H1 (cell line): Measurements from ENCODE around the gene RAD23B. TPM values are rescaled to one million over a fixed set of nuclear protein-coding genes. Genes with fewer than 3 reads are reported as not detected.

Experiments
- JUN ChIP-seq: IDR thresholded peaks from 2 replicates; pipeline ENCODE4 v1.6.1; 2011; ENCODE audit warnings: low read depth, mild to moderate bottlenecking, improper control_type of control experiment, low read length
- PHF8 ChIP-seq: fragments of 200-600 bp; sonication (generic); conservative IDR thresholded peaks from 2 replicates; pipeline ENCODE4 v1.7.1; 2012; ENCODE audit warnings: low read depth, mild to moderate bottlenecking, inconsistent platforms, low read length, moderate library complexity
- SP2 ChIP-seq: IDR thresholded peaks from 2 replicates; pipeline ENCODE4 v1.6.1; 2012; ENCODE audit warnings: mild to moderate bottlenecking, low read length, inconsistent platforms
- TBP ChIP-seq: IDR thresholded peaks from 2 replicates; pipeline ENCODE4 v1.6.1; 2011; ENCODE audit warnings: low read depth, low read length, improper control_type of control experiment
- USF2 ChIP-seq: IDR thresholded peaks from 2 replicates; pipeline ENCODE4 v1.6.1; 2011; ENCODE audit warnings: low read length, improper control_type of control experiment
- polyA plus RNA-seq, 7 experiments: library from polyadenylated mRNA; depleted of rRNA in 3 of 7; stranded (reverse) in 5 of 7; unstranded in 2 of 7; fragments of >200 nt in 5 of 7; fragments of 200-250 nt in 2 of 7; gene quantifications; 1 replicate in 5 of 7; 2 replicates in 1 of 7; 4 replicates in 1 of 7; pipeline versions ENCODE4 v1.2.1 to v1.2.3, GENCODE V29; 2011 to 2013; ENCODE audit warnings: missing spikeins in 2 of 7, mixed read lengths in 2 of 7
- total RNA-seq: library from RNA; stranded (reverse); fragmentation: NEBNext Ultra II Directional; extraction: Animal tissue kit (Norgen Biotek cat#: 25700); gene quantifications from 2 replicates; pipeline ENCODE4 v1.2.1, GENCODE V29; 2021

Gene RAD23B
- total and polyA plus RNA-seq, 2 of the 8 experiments (the other 6 are each of a cell fraction or from before 2014, with no cell fraction given) = 97.1 to 165 TPM

- TF ChIP-seq JUN = no peak
- no peak for TF ChIP-seq SP2
- TF ChIP-seq USF2 = no peak
- TF ChIP-seq PHF8 = no peak
- TF ChIP-seq TBP = no peak
These were observed 26.2 kb downstream of the RAD23B start (continued) for GRCh38 chr9:107309271-107309670.
